Thoracic aorta (tissue), 2 donors: Measurements from ENCODE around the gene MPZL1. TPM values are rescaled to one million over a fixed set of nuclear protein-coding genes. Genes with fewer than 3 reads are reported as not detected.

Experiments used
- ATAC-seq: fragments of 150-250 bp; one replicate; pipeline ENCODE4 v1.8.0; 2017; ENCODE audit warnings: low read depth; ENCODE audit not compliant: insufficient number of reproducible peaks, low FRiP score
- DNase-seq: peaks from one replicate; pipeline ENCODE4 v3.0.0-alpha.2; 2020; ENCODE audit warnings: low spot score
- H3K27ac ChIP-seq, 2 donors: fragments of 200-600 bp; sonication (generic); 1 replicate in 1 of 2; 2 replicates in 1 of 2; pipeline ENCODE4 v1.5.1; 2016; ENCODE audit warnings: mild to moderate bottlenecking in 2 of 2, moderate library complexity in 2 of 2
- H3K27me3 ChIP-seq: fragments of 200-600 bp; sonication (generic); replicated peaks from 2 replicates; pipeline ENCODE4 v1.6.0; 2016; ENCODE audit warnings: mild to moderate bottlenecking; ENCODE audit not compliant: insufficient read depth
- H3K36me3 ChIP-seq: fragments of 200-600 bp; sonication (generic); one replicate; pipeline ENCODE4 v1.5.1; 2016
- H3K4me1 ChIP-seq, 2 donors: fragments of 200-600 bp; sonication (generic); 1 replicate in 1 of 2; 2 replicates in 1 of 2; pipeline versions ENCODE4 v1.5.1 to v1.6.0; 2016; ENCODE audit warnings: low read depth in 2 of 2, mild to moderate bottlenecking in 1 of 2; ENCODE audit not compliant: control insufficient read depth in 1 of 2
- H3K4me3 ChIP-seq: fragments of 200-600 bp; sonication (generic); 2 replicates; pipeline ENCODE4 v1.5.1; 2016; ENCODE audit warnings: mild to moderate bottlenecking
- H3K9me3 ChIP-seq: fragments of 200-600 bp; sonication (generic); 2 replicates; pipeline ENCODE4 v1.5.1; 2016
- CTCF ChIP-seq: fragments of 200-600 bp; sonication (generic); IDR thresholded peaks from one replicate; pipeline ENCODE4 v1.5.1; 2019; ENCODE audit warnings: antibody characterized with exemption
- total RNA-seq, 2 donors: library from RNA; depleted of rRNA; stranded (reverse); fragments of >200 nt; gene quantifications; one replicate each; pipeline versions ENCODE4 v1.1.0 to v1.2.3, GENCODE V29; 2016

MPZL1 gene
- total RNA-seq, 2 donors from 2014 or later: 92.6 to 108 TPM

- peak; percentile 27 for ATAC-seq
- H3K4me3 ChIP-seq: no peak overlapping the region
- H3K4me1 ChIP-seq: peaks cover 3 to 36% of the 10 kb centered on the region in 2 donors
- DNase-seq: no peak
- no peaks in the 10 kb centered on the region for H3K9me3 ChIP-seq
- H3K27ac ChIP-seq: no peak overlapping the region
- no peaks in the 10 kb centered on the region for H3K36me3 ChIP-seq
- TF ChIP-seq CTCF: peak; percentile 93
- no peaks in the 10 kb centered on the region for H3K27me3 ChIP-seq
Measured at GRCh38 chr1:167687919-167688519, 33.8 kb upstream of the MPZL1 start.

DNA sequence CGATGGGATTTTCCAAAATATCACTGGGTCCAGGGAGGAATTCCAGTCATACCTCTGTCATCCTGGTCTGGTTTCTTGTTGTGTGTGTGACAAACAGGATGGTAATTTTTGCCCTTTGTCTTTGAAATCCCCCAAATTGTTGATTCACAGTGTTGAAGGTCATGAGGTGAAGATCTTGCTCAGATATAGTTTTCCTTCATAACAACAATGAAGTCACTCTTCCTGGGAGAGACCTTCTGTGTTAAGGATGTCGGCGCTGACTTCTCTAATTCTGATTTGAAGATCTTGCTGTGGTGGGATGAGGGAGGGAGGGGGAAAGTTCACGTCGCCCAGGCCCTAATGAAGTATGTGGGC, 32.2 kb upstream of the MPZL1 start:
- no peak for TF ChIP-seq CTCF
- ATAC-seq: no peak
- Histone ChIP-seq H3K27ac (no peak overlapping the region), H3K36me3 (no peaks in the 10 kb centered on the region), H3K4me1 (peaks cover 0 to 21% of the 10 kb centered on the region in 2 donors), H3K4me3 (no peak overlapping the region), H3K27me3 (no peaks in the 10 kb centered on the region), H3K9me3 (no peaks in the 10 kb centered on the region)
- DNase-seq: no peak

DNA sequence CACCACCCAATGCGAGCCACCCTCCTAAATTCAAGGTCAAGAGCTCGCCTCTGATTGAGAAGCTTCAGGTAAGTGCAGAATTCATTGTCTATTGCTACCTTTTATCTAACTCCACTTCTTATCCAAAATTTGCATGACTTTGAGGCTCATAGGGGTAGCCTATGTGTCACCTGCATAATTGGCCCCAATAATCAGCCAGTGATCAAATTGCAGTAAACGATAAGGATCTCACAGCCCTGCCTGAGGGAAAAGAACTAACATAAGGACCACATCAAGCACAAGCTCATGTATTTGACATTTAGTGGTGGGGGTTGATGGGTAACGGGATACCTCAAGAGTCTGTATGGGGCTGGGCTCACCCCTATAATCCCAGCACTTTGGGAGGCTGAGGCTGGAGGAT, 31.7 kb upstream of the MPZL1 start:
- no peak overlapping the region for H3K27ac ChIP-seq
- no peaks in the 10 kb centered on the region for H3K27me3 ChIP-seq
- H3K9me3 ChIP-seq: no peaks in the 10 kb centered on the region
- ATAC-seq (no peak), DNase-seq (no peak)
- H3K4me1 ChIP-seq: peaks cover 0 to 15% of the 10 kb centered on the region in 2 donors
- no peaks in the 10 kb centered on the region for H3K36me3 ChIP-seq
- no peak for TF ChIP-seq CTCF
- H3K4me3 ChIP-seq: no peak overlapping the region

GRCh38 chr1:167693425-167694045, 28.2 kb upstream of the MPZL1 start:
- H3K27ac ChIP-seq: no peak overlapping the region
- H3K27me3 ChIP-seq: no peaks in the 10 kb centered on the region
- ATAC-seq (no peak), DNase-seq (no peak)
- H3K4me1 ChIP-seq: peaks cover 6 to 13% of the 10 kb centered on the region in 2 donors
- H3K36me3 ChIP-seq: no peaks in the 10 kb centered on the region
- no peak overlapping the region for H3K4me3 ChIP-seq
- H3K9me3 ChIP-seq: no peaks in the 10 kb centered on the region
- TF ChIP-seq CTCF: no peak

GRCh38 chr1:167694691-167695090, 27.1 kb upstream of the MPZL1 start:
- Histone ChIP-seq H3K9me3 (no peaks in the 10 kb centered on the region), H3K4me1 (peaks cover 6 to 25% of the 10 kb centered on the region in 2 donors), H3K27me3 (no peaks in the 10 kb centered on the region), H3K27ac (no peak overlapping the region), H3K36me3 (no peaks in the 10 kb centered on the region), H3K4me3 (no peak overlapping the region)
- no peak for DNase-seq
- no peak for TF ChIP-seq CTCF
- ATAC-seq: no peak
